ENCODE results near the gene EHD2.
"Not testable (repeated sequence)": the region's sequence is repeated elsewhere in the genome, so short reads cannot be mapped to it uniquely, and the experiment has no call there.

EHD2 gene

DNA sequence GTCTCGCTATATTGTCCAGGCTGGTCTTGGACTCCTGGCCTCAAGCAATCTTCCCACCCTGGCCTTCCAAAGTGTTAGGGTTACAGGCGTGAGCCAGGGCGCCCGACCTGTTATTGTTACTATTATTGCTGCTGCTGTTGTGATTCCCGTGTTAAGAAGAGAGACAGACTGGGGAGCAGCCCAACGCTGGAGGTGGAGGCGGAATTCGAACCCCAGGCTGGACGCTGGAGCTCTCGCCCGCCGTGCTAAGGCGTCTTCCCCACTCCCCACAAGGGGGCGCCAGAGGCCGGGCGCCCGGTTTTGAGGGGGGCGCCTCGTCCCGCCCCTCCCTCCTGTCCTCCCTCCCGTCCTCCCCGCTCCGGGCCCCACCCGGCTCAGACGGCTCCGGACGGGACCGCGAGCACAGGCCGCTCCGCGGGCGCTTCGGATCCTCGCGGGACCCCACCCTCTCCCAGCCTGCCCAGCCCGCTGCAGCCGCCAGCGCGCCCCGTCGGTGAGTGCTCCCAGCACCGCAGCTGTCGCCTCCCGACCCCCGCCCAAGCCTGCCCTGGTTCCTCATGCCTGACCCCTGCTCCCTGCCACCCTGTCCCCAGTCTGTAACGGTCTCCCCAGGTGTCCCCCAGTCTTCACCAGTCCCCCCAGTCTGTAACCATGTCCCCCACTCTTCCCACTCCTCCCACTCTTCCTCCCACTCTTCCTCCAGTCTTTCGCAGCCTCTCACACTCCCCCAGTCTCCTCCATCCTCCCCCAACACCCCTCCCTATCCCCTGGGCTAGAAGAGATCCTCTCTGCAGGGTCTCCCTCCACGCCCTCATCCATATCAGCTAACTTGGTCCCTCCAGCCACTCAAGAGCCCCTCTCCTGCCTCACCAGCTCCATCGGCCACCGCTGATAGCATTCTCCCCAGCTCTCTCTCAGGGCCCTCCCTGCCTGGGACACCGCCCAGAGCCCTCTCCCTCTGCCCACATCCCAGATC is at the start of gene EHD2:
Gene EHD2, plus strand, starts transcription at position 377 of the 976 bp plus-strand sequence. CDS start 3,191 bp downstream, outside the sequence.
- DNase-seq, result no peak

DNA sequence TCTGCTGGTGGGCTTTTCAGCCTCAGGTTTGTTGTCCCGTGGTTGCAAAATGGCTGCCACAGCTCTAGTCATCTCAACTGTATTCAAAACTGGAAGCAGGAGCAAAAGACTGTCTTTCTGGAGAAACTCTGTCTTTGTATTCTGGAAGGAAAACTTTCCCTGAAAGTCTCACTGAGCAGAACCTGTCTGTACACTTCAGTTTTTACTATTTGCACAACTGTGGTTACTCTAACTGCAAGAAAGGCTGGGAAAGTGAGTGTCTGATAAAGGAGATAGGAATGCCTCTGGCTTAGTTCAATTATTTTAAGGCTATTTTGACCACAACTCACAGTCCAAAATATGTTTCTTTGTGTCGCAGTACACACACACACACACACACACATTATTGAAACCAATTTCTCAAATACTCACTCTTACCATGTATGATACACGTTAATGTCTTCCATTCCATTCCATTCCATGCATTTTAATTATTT is 49.7 kb upstream of the EHD2 start:
- DNase-seq, result peak in 1 of 2 experiments; percentile 20

- DNase-seq, result peak in 1 of 2 experiments; percentile 64
These were observed 49.1 kb upstream of the EHD2 start for GRCh38 chr19:47663911-47664771.

DNA sequence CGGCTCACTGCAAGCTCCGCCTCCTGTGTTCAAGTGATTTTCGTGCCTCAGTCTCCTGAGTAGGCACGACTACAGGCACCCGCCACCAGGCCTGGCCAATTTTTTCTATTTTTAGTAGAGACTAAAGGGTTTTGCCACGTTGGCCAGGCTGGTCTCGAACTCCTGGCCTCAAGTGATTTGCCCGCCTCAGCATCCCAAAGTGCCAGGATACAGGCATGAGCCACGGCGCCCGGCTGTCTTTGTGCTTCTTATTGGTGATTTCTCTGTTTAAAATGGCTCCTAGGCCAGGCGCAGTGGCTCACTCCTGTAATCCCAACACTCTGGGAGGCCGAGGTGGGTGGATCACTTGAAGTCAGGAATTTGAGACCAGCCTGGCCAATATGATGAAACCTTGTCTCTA is 44.7 kb upstream of the EHD2 start:
- not testable (repeated sequence) for DNase-seq

DNA sequence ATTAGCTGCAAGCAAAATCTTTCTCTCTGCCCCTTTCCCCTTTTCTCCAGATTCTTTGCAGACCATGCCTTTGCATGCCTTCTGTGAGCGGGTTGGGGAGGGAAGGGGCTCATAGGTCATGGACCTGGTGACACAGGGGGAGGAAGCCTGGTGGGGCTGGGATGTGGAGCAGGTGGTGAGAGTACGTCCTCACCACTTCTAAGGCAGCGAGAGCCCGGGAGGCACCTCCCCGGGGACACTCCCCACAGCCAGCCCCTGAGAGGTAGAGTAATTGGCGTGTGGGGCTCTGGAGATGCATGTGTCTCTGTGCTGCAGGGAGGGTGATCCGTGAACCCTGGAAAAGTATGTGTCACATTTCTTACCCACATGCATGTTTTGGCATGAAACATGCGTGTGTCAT is 42.5 kb upstream of the EHD2 start:
- DNase-seq, result no peak

- DNase-seq, result no peak
These were observed 41.7 kb upstream of the EHD2 start for GRCh38 chr19:47671499-47671898.

DNA sequence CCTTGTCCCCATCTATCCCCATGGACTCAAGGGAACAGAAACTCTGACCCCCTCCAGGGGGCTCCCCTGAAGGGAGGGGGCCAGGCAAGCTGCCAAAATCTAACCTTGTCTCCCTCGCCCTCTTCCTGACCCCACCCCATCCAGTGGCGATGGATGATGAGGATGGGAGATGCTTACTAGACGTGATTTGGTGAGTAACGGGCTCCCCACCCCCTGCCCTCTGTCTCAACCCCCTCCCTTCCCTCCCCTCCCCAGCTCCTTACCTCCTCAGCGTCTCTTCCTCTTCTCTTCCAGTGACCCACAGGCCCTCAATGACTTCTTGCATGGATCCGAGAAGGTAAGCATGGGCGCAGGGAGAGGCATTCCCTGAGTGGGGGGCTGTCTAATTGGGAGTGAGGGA is 39.8 kb upstream of the EHD2 start:
- no peak for DNase-seq

DNA sequence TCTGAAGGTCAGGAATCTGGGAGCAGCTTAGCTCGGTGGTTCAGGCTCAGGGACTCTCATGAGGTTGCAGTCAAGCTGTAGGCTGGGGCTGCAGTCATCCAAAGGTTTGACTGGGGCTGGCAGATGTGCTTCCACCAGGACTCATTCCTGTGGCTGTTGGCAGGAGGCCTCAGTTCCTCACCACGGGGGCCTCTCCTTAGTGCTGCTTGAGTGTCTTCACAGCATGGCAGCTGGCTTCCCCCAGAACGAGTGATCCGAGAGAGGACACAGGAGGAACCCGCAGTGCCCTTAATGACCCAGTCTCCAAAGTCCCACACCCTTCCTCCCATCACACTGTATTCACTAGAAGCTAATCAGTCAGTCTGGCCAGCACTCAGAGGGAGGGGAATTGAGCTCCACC is 38.7 kb upstream of the EHD2 start:
- no peak for DNase-seq

- DNase-seq, result no peak
These were observed 38.0 kb upstream of the EHD2 start for GRCh38 chr19:47675271-47675670.

GRCh38 chr19:47675859-47676258 is 37.4 kb upstream of the EHD2 start:
- DNase-seq, result no peak

DNA sequence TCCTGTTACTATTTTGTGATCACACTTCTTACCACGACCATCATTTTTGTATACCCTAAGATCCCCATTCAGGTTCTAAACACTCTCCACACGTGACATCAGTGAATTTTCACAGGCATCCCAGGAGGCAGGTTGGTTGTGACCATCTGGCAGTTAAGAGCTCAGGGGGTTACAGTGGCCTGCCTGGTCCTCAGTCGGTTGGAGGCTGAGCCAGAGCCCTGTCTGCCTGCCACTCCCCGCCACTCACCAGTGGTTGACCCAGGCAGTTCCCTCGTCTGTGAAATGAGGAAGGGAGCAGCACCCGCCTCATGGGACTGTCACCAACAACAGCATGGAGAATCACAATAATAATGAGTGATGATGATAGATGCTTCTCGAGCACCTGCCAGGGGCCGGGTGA is 36.4 kb upstream of the EHD2 start:
- no peak for DNase-seq

GRCh38 chr19:47679251-47679900 is 33.8 kb upstream of the EHD2 start:
- no peak for DNase-seq

GRCh38 chr19:47679922-47680857 is 33.0 kb upstream of the EHD2 start:
- DNase-seq, result no peak

GRCh38 chr19:47680858-47681332 is 32.3 kb upstream of the EHD2 start:
- DNase-seq, result no peak

DNA sequence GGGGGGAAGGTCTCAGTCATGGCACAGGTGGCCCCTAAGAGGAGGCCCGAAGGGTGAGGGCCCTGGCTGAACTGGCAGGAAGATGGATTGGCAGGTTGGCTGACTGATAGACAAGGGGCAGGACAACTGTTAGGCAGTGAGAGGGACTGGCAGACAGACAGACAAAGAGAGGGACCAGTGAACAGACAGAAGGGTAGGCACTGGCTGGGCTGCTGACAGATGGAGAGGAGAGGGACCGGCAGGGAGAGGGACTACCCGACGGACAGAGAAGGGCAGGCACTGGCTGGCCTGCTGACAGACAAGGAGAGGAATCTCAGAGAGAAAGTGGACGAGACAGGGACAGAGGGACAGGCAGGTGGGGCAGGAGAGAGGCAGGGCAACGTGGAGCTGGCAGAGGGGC is 31.8 kb upstream of the EHD2 start:
- no peak for DNase-seq

DNA sequence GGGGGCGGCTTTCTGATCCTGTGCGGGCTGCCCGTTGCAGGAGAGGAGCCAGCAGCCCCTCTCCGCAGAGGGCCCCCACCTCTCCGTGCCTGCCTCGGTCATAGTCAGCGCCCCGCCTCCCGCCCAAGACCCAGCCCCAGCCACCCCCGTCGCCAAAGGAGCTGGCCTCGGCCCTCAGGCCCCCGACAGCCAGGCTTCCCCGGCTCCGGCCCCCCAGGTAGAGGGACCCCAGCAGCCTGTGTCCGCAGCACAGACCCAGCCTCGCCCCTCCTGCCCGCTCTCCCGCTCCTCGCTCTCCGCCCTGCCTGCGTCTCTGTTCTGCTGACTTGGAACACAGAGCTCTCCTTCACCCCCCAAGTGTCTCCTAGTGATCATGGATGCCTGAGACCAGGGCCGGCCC is 31.3 kb upstream of the EHD2 start:
- DNase-seq, result no peak

GRCh38 chr19:47682939-47683338 is 30.3 kb upstream of the EHD2 start:
- DNase-seq, result no peak

DNA sequence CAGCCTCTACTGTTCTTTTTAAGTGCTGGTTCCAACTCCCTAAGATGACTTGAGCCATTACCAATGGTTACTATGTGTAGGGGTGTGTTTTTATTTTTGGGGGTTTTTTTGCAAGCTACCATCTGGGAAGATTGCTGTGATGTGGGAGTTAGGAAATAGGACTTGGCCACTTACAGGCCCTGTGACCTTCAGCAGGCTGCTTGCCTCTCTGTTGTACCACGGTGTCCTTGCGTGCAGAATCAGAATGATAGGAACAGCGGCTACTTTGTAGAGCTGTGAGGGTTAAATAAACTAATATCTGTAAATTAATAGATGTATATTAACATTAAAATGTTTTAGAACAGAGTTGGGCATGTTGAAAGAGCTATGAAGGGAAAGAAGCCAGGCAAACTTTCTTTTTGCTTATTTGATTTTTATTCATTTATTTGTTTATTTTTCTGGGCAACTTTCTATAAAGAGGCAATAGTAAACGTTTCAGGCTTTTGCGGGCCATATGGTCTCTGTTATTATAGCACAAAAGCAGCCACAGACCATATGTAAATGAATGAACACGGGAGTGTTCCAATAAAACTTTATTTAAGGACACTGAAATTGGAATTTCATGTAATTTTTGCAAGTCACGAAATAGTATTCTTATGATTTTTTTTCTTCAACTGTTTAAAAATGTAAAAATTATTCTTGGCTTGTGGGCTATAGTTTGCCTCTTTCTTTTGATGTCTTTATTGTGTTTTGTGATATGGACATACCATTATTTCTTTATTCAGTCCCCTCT is 26.4 kb upstream of the EHD2 start:
- no peak for DNase-seq

DNA sequence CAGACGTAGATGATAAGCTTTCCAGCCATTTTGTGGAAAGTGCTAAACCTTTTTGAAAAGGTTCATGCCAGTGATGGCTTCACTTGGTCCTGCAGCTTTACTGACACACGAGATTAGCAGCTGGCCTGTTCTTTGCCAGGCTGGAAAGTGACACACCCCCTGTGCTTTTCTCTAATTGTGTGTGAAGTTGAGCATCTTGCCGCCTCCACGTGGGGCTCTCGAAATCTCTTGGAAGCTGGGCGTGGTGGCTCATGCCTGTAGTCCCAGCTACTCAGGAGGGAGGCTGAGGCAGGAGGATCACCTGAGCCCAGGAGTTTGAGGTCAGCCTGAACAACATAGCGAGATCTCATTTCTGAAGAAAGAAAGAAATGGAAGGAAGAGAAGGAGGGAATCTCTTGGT is 25.3 kb upstream of the EHD2 start:
- no peak for DNase-seq

GRCh38 chr19:47691090-47691489 is 22.1 kb upstream of the EHD2 start:
- no peak for DNase-seq

DNA sequence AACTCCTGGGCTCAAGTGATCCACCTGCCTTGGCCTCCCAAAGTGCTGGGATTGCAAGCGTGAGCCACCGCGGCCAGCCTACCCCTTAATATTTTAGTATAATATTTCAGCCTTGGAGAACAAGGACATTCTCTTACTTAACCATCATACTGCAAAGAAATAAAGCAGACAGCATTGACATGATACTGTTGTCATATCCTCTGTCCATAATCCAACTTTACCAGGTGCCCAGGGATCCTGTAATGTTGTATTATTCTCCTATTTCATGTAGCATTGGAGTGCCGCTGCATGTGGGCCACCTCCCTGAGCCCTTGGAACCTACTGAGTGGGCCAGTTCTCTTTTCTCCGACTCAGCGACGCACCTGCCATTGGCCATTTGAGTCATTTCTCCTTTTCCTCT is 21.4 kb upstream of the EHD2 start:
- DNase-seq, result no peak

Data from SW 1271 (cell line).